HepG2 (cell line): ENCODE results near the gene RBM5. TPM values are rescaled to one million over a fixed set of nuclear protein-coding genes. Genes with fewer than 3 reads are reported as not detected.

Source experiments
- ATAC-seq: fragments of 200-7000 bp; cut with Tn5 transposase; 3 replicates; pipeline ENCODE4 v1.9.1; 2020; ENCODE audit warnings: mild to moderate bottlenecking, moderate library complexity
- BruUV-seq: library from RNA; stranded (reverse); fragments of 400-500 nt; replicated peaks from 2 replicates; lab custom pipeline; 2021; lab: Mats Ljungman, UMichigan
- CTCF ChIA-PET: fragments of 300-600 bp; formaldehyde crosslinking; extraction: SDS; loops from one replicate; lab custom pipeline; 2021; ENCODE audit warnings: low total read pairs, inconsistent platforms, low intra/inter-chr PET ratio; lab: Yijun Ruan, JAX
- POLR2A ChIA-PET: fragments of 350-600 bp; sonication (Branson Sonifier 250); formaldehyde crosslinking; loops from one replicate; lab custom pipeline; 2020; ENCODE audit warnings: antibody characterized with exemption, inconsistent platforms; lab: Yijun Ruan, JAX
- DNase-seq: peaks from one replicate; pipeline ENCODE4 v3.0.0-alpha.2; 2015; ENCODE audit warnings: low spot score
- FAIRE-seq: peaks from 3 replicates; lab custom pipeline; 2011; peaks lifted over from hg19 to GRCh38; lab: Jason Lieb, UNC
- H2AFZ ChIP-seq: one replicate; pipeline ENCODE4 v1.6.1; 2011; ENCODE audit warnings: low read length, inconsistent platforms
- H3K27ac ChIP-seq: fragments of 300-600 bp; 3 replicates; pipeline ENCODE4 v1.8.0; 2011; ENCODE audit warnings: mixed run types, mild to moderate bottlenecking, mixed read lengths, low read length, inconsistent platforms; ENCODE audit not compliant: insufficient read depth; ENCODE audit errors: extremely low read length
- H3K27me3 ChIP-seq, 2 experiments: fragments of 200-600 bp in 1 of 2; 2 replicates in 1 of 2; 3 replicates in 1 of 2; pipeline versions ENCODE4 v1.6.0 to v1.8.0; 2011; ENCODE audit warnings: low read length in 2 of 2, mild to moderate bottlenecking in 2 of 2, moderate library complexity in 2 of 2, inconsistent platforms in 1 of 2; ENCODE audit not compliant: insufficient read depth in 2 of 2, control insufficient read depth in 1 of 2
- H3K36me3 ChIP-seq, 2 experiments: fragments of 200-600 bp in 1 of 2; replicated peaks in 1 of 2; 2 replicates in 1 of 2; 3 replicates in 1 of 2; pipeline versions ENCODE4 v1.5.1 to v1.8.0; 2011; ENCODE audit warnings: low read length in 2 of 2, inconsistent platforms in 1 of 2; ENCODE audit not compliant: insufficient read depth in 2 of 2, control insufficient read depth in 1 of 2
- H3K4me1 ChIP-seq: 2 replicates; pipeline ENCODE4 v1.5.1; 2012; ENCODE audit warnings: low read length, inconsistent platforms; ENCODE audit not compliant: insufficient read depth
- H3K4me2 ChIP-seq: 2 replicates; pipeline ENCODE4 v1.6.0; 2011; ENCODE audit warnings: low read depth, low read length, inconsistent platforms
- H3K4me3 ChIP-seq, 3 experiments: fragments of 200-600 bp in 1 of 3; sonication (generic), shearing (Covaris generic) in 1 of 3; replicated peaks in 1 of 3; 2 replicates each; pipeline ENCODE4 v1.5.1; 2011 to 2016; ENCODE audit warnings: low read length in 3 of 3, inconsistent platforms in 2 of 3, low read depth in 2 of 3, mild to moderate bottlenecking in 2 of 3, control low read depth in 1 of 3, mixed read lengths in 1 of 3; ENCODE audit not compliant: insufficient read depth in 1 of 3
- H3K79me2 ChIP-seq: one replicate; pipeline ENCODE4 v1.6.1; 2011; ENCODE audit warnings: low read length, inconsistent platforms; ENCODE audit not compliant: insufficient read depth
- H3K9ac ChIP-seq: 2 replicates; pipeline ENCODE4 v1.6.0; 2011; ENCODE audit warnings: mild to moderate bottlenecking, low read depth, low read length, inconsistent platforms; ENCODE audit not compliant: insufficient read depth
- H3K9me3 ChIP-seq: 2 replicates; pipeline ENCODE4 v1.5.1; 2012; ENCODE audit warnings: mild to moderate bottlenecking, low read length
- H4K20me1 ChIP-seq: 2 replicates; pipeline ENCODE4 v1.6.0; 2011; ENCODE audit warnings: inconsistent platforms, mild to moderate bottlenecking, low read length, moderate library complexity; ENCODE audit not compliant: insufficient read depth
- REXO4 ChIP-seq: sonication (generic); formaldehyde crosslinking; IDR thresholded peaks from 2 replicates; pipeline ENCODE4 v1.8.0; 2022; ENCODE audit warnings: missing genetic modification reagents, mild to moderate bottlenecking, borderline replicate concordance
- ZBTB40 ChIP-seq, 2 experiments: fragments of 450-650 bp in 1 of 2; sonication (generic) in 1 of 2; formaldehyde crosslinking in 1 of 2; IDR thresholded peaks; 2 replicates each; pipeline versions ENCODE4 v1.6.1 to v1.8.0; 2016 to 2022; ENCODE audit warnings: antibody characterized with exemption in 1 of 2, mild to moderate bottlenecking in 1 of 2, missing genetic modification reagents in 1 of 2
- ZBTB44 ChIP-seq: sonication (generic); formaldehyde crosslinking; IDR thresholded peaks from 2 replicates; pipeline ENCODE4 v1.4.0; 2020; ENCODE audit warnings: missing genetic modification reagents
- WGBS: methylation state at CpG from one replicate; pipeline ENCODE4 v1.1.6; 2017; ENCODE audit warnings: low lambda C conversion rate; 5-methylcytosine and 5-hydroxymethylcytosine counted together
- in situ Hi-C: cut with HindIII; loops from 2 replicates; pipeline ENCODE4 v1.10.0; 2017; ENCODE audit warnings: low pct_unique_long_range_greater_than_20kb; ENCODE audit not compliant: extremely low pct_ligation_motif_present
- intact Hi-C: fragments of 100-400 bp; cut with micrococcal nuclease; formaldehyde crosslinking; loops from one replicate; pipeline ENCODE4 v1.10.0; 2022; ENCODE audit not compliant: unreplicated experiment
- polyA plus RNA-seq, 8 experiments: library from polyadenylated mRNA; depleted of rRNA in 3 of 8; stranded (reverse) in 7 of 8; unstranded in 1 of 8; fragments of >200 nt; fragmentation: Illumina TruSeq in 4 of 8; extraction: Trizol in 4 of 8; gene quantifications; 2 replicates each; pipeline versions ENCODE4 v1.2.1 to v1.2.3, GENCODE V29; 2011 to 2016; ENCODE audit warnings: low read depth in 4 of 8, missing spikeins in 1 of 8, mixed read lengths in 1 of 8; ENCODE audit not compliant: insufficient read depth in 1 of 8
- total RNA-seq, 5 experiments: library from RNA; depleted of rRNA; stranded (reverse); fragments of >200 nt; fragmentation: Illumina TruSeq; extraction: Trizol; gene quantifications; 2 replicates each; pipeline ENCODE4 v1.2.3, GENCODE V29; 2016; ENCODE audit warnings: low read depth in 1 of 5

Gene RBM5
- total and polyA plus RNA-seq, 2 of the 13 experiments (the other 11 are each of a cell fraction or from before 2014, with no cell fraction given) = 106 to 204 TPM

DNA sequence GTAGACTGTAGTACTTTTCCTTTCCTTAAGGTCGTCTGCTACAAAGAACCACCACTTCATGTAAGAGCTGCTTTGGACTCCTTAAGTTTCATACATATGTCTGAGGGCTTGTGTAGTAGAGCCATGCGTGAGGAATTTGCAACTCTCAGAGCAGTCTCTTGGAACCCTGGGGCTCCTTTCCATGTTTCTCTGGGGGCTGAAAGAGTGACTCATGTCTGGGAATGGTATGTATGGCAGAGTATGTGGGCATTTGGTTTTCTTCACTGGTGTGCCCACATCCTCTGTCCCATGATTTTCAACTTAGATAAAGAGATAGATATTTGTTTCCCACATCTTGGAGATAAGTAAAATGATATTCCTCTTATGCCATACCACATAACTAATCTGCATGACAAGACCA lies 20.6 kb upstream of the RBM5 start:
- DNase-seq (no peak), ATAC-seq (no peak)
- TF ChIP-seq ZBTB44 = no peak
- TF ChIP-seq, all 625 proteins: peak for 0
- Histone ChIP-seq H3K27me3 (no peaks in the 10 kb centered on the region), H3K4me1 (no peaks in the 10 kb centered on the region), H3K9ac (no peak overlapping the region), H3K36me3 (peaks cover 30 to 77% of the 10 kb centered on the region in 2 experiments), H3K4me2 (no peak overlapping the region), H3K9me3 (no peaks in the 10 kb centered on the region), H2AFZ (no peak overlapping the region), H3K27ac (no peak overlapping the region), H3K79me2 (no peaks in the 10 kb centered on the region), H3K4me3 (no peak overlapping the region), H4K20me1 (no peaks in the 10 kb centered on the region)
- POLR2A ChIA-PET = no interaction called here
- in situ Hi-C loops = no loop called here
- intact Hi-C loops = no loop called here
- CTCF ChIA-PET = no interaction called here
- WGBS = 100% methylated on average over 2 of the region's 2 CpGs
- BruUV-seq = TSS peak; percentile 34
- no peak for FAIRE-seq

- POLR2A ChIA-PET = no interaction called here
- Histone ChIP-seq H3K79me2 (no peaks in the 10 kb centered on the region), H3K9ac (no peak overlapping the region), H3K4me2 (no peak overlapping the region), H2AFZ (no peak overlapping the region), H3K4me3 (no peak overlapping the region), H3K9me3 (no peaks in the 10 kb centered on the region), H3K27ac (no peak overlapping the region), H3K27me3 (no peaks in the 10 kb centered on the region), H4K20me1 (no peaks in the 10 kb centered on the region), H3K36me3 (peaks cover 7 to 18% of the 10 kb centered on the region in 2 experiments), H3K4me1 (no peaks in the 10 kb centered on the region)
- intact Hi-C loops = no loop called here
- ATAC-seq (no peak), DNase-seq (no peak), FAIRE-seq (no peak)
- CTCF ChIA-PET = no interaction called here
- no TSS peak for BruUV-seq
- TF ChIP-seq ZBTB40 (IDR thresholded peaks at IDR 0.05) = peak; percentile 52
- TF ChIP-seq ZBTB40 (CRISPR knock-in tag; IDR thresholded peaks at IDR 0.05) = peak; percentile 82; the same call in 1 of the 2 replicates
- no peak for TF ChIP-seq REXO4
- in situ Hi-C loops = no loop called here
- 100% methylated on average over 1 of the region's 1 CpG for WGBS
Observed at GRCh38 chr3:50078091-50078490, 10.6 kb upstream of the RBM5 start.
